Ishikawa (cell line): ENCODE data around the gene CCL1.

ENCODE experiments used
- CEBPB ChIP-seq: IDR thresholded peaks from 2 replicates; pipeline ENCODE4 v1.6.1; 2012
- CREB1 ChIP-seq: IDR thresholded peaks from 2 replicates; pipeline ENCODE4 v1.6.1; 2012; ENCODE audit warnings: low read depth
- EGR1 ChIP-seq: IDR thresholded peaks from 2 replicates; pipeline ENCODE4 v1.6.1; 2012
- EP300 ChIP-seq: IDR thresholded peaks from 2 replicates; pipeline ENCODE4 v1.6.1; 2012; ENCODE audit warnings: borderline replicate concordance
- FOXM1 ChIP-seq: IDR thresholded peaks from 2 replicates; pipeline ENCODE4 v1.6.1; 2012; ENCODE audit warnings: low read depth, borderline replicate concordance
- NFIC ChIP-seq: IDR thresholded peaks from 2 replicates; pipeline ENCODE4 v1.6.1; 2012
- RAD21 ChIP-seq: IDR thresholded peaks from 2 replicates; pipeline ENCODE4 v1.6.1; 2012; ENCODE audit warnings: low read depth
- TAF1 ChIP-seq: IDR thresholded peaks from 2 replicates; pipeline ENCODE4 v1.6.1; 2012; ENCODE audit warnings: low read depth, mild to moderate bottlenecking
- TCF12 ChIP-seq: IDR thresholded peaks from 2 replicates; pipeline ENCODE4 v1.6.1; 2012; ENCODE audit warnings: low read depth
- TEAD4 ChIP-seq: IDR thresholded peaks from 2 replicates; pipeline ENCODE4 v1.6.1; 2012
- YY1 ChIP-seq: IDR thresholded peaks from 2 replicates; pipeline ENCODE4 v1.6.1; 2012; ENCODE audit warnings: low read depth
- ZBTB7A ChIP-seq: IDR thresholded peaks from 2 replicates; pipeline ENCODE4 v1.6.1; 2012; ENCODE audit warnings: low read depth
- TF ChIP-seq, protein P1 (sequence below): IDR thresholded peaks from 2 replicates; pipeline ENCODE4 v1.6.1; 2012
- TF ChIP-seq, protein P2 (sequence below): IDR thresholded peaks from 2 replicates; pipeline ENCODE4 v1.6.1; 2012
- TF ChIP-seq, protein P3 (sequence below): IDR thresholded peaks from 2 replicates; pipeline ENCODE4 v1.6.1; 2012; ENCODE audit warnings: low read depth, mild to moderate bottlenecking

The CCL1 gene

DNA sequence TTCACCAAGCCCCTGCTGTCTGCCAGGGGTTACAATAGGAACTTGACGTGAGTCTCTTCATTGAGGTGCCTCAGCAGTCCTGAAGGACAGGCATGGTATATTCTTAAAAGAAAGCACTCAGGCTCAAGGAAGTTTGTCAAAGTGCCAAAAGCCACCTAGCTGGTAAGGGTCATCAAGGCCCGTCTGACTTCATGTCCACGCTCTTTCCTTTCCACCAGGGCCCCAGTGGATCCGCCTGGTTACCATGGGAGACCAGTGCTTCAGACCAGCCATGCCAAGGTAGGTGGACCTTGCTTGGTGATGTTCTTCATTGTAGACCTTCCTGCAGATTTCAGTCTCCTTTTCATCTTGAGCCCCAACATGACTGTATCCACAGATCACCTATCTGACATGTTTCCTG lies 27.6 kb upstream of the CCL1 start:
- TF ChIP-seq TEAD4 (no peak), TCF12 (no peak), EGR1 (no peak), FOXM1 (no peak), CEBPB (no peak), ZBTB7A (no peak), CREB1 (no peak), YY1 (no peak), EP300 (no peak), RAD21 (no peak), NFIC (no peak), TAF1 (no peak)
- TF ChIP-seq, protein P1, sequence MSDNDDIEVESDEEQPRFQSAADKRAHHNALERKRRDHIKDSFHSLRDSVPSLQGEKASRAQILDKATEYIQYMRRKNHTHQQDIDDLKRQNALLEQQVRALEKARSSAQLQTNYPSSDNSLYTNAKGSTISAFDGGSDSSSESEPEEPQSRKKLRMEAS: no peak
- TF ChIP-seq, protein P2, sequence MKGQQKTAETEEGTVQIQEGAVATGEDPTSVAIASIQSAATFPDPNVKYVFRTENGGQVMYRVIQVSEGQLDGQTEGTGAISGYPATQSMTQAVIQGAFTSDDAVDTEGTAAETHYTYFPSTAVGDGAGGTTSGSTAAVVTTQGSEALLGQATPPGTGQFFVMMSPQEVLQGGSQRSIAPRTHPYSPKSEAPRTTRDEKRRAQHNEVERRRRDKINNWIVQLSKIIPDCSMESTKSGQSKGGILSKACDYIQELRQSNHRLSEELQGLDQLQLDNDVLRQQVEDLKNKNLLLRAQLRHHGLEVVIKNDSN: no peak
- TF ChIP-seq, protein P3, sequence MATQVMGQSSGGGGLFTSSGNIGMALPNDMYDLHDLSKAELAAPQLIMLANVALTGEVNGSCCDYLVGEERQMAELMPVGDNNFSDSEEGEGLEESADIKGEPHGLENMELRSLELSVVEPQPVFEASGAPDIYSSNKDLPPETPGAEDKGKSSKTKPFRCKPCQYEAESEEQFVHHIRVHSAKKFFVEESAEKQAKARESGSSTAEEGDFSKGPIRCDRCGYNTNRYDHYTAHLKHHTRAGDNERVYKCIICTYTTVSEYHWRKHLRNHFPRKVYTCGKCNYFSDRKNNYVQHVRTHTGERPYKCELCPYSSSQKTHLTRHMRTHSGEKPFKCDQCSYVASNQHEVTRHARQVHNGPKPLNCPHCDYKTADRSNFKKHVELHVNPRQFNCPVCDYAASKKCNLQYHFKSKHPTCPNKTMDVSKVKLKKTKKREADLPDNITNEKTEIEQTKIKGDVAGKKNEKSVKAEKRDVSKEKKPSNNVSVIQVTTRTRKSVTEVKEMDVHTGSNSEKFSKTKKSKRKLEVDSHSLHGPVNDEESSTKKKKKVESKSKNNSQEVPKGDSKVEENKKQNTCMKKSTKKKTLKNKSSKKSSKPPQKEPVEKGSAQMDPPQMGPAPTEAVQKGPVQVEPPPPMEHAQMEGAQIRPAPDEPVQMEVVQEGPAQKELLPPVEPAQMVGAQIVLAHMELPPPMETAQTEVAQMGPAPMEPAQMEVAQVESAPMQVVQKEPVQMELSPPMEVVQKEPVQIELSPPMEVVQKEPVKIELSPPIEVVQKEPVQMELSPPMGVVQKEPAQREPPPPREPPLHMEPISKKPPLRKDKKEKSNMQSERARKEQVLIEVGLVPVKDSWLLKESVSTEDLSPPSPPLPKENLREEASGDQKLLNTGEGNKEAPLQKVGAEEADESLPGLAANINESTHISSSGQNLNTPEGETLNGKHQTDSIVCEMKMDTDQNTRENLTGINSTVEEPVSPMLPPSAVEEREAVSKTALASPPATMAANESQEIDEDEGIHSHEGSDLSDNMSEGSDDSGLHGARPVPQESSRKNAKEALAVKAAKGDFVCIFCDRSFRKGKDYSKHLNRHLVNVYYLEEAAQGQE: no peak

DNA sequence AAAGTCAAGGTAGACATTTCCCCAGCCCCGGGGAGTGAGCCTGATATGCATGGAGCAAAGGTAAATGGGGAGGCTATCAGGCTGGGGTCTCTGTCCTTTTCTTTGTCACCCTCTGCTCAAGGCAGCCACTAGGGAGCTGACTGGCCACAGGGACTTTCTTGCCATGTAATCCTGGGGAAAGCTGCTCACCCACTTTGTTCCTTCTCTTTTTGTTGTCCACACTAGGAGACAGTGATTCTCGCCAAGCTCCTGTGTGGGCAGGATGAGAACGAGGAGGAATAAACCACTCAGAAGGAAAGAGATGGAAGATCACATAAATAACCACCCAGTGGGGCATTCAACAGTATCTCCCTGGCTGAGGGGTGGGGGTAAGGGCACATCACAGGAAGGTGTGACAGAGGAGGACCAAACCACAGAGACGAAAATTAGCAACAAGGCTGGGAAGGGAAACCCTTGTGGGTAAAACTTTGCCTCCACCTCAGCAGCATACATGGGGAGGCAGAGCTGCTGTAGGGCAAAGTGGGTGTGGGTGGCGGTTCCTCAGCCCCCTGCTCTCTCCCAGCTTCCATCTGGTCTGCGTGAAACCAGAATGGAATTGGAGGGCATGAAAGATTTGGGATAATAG lies 26.2 kb upstream of the CCL1 start:
- no peak for TF ChIP-seq NFIC
- TF ChIP-seq, protein P3: no peak
- no peak for TF ChIP-seq CEBPB
- no peak for TF ChIP-seq YY1
- no peak for TF ChIP-seq CREB1
- no peak for TF ChIP-seq EP300
- TF ChIP-seq, protein P1: no peak
- TF ChIP-seq, protein P2: no peak
- no peak for TF ChIP-seq TCF12
- TF ChIP-seq TEAD4: no peak
- TF ChIP-seq RAD21: no peak
- no peak for TF ChIP-seq TAF1
- TF ChIP-seq FOXM1: no peak
- no peak for TF ChIP-seq ZBTB7A
- no peak for TF ChIP-seq EGR1

DNA sequence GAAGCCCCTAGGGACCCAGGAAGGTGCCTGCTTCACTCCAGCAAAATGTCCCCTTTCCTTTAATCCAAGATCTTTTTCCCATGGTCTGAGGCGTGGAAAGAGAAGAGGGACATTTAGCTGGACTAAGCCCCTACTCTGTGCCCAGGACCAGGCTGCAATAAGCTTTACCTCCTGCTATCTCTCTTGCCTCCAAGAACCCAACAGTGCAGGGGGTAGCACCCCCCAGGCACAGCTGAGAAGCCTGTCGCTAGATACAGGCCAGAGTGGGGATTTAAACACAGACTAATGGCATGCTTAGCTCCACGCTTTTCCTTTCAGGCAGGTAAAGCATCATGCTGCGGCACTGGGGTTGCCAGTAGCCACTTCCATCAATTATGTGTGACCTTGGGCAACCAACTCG lies 24.5 kb upstream of the CCL1 start:
- no peak for TF ChIP-seq EGR1
- no peak for TF ChIP-seq NFIC
- TF ChIP-seq, protein P1: no peak
- TF ChIP-seq EP300: no peak
- TF ChIP-seq TAF1: no peak
- no peak for TF ChIP-seq TEAD4
- TF ChIP-seq RAD21: no peak
- TF ChIP-seq CREB1: no peak
- no peak for TF ChIP-seq TCF12
- no peak for TF ChIP-seq YY1
- no peak for TF ChIP-seq FOXM1
- TF ChIP-seq ZBTB7A: no peak
- TF ChIP-seq CEBPB: no peak
- TF ChIP-seq, protein P3: no peak
- TF ChIP-seq, protein P2: no peak
